Activated CD8-positive, alpha-beta memory T cell treated with anti-CD3 and anti-CD28 coated beads for 1 hour (primary cell): ENCODE results near the gene XPC.

ENCODE experiments used
- DNase-seq, 2 donors: peaks; one replicate each; pipeline ENCODE4 v3.0.0-alpha.2; 2020; ENCODE audit warnings: low read depth in 1 of 2; ENCODE audit errors: extremely low read depth in 1 of 2

XPC gene

DNA sequence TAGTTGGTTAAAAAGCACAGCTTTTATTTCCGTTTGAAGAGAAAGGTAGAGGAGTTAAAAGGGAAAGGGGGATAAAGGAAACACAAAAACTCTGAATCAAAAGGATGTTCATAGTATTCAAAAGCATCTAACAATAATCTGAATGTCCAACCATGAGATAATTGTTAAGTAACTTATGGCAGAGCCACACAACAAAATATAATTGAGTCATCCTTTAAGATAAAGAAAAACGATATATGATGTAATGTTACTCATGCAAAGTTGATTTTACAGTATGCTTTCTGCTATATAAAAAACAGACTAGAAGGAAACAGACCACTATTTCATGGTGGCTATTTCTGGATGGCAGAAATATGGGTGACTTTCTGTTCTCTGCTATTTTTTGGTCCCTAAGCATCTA lies 3.9 kb downstream of the XPC start:
- no peak for DNase-seq

DNA sequence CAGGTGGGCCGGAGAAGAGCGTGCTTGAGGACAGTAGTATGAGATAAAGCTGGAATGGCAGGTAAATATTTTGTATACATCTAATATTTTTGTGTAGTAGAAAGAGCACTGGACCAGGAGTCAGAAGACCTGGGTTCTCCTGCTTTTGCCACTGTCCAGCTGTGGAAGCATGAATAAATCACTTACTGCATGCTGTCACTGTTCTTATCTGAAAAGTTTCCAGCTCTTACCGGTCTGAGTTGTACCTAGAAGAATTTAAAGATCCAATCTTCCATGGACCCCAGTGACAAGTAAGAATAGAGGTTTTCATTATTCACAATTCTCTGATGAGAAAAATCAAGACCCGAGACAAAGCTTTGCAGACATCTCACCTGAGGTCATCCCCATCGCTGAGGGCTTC lies 5.9 kb downstream of the XPC start:
- DNase-seq, result no peak

DNA sequence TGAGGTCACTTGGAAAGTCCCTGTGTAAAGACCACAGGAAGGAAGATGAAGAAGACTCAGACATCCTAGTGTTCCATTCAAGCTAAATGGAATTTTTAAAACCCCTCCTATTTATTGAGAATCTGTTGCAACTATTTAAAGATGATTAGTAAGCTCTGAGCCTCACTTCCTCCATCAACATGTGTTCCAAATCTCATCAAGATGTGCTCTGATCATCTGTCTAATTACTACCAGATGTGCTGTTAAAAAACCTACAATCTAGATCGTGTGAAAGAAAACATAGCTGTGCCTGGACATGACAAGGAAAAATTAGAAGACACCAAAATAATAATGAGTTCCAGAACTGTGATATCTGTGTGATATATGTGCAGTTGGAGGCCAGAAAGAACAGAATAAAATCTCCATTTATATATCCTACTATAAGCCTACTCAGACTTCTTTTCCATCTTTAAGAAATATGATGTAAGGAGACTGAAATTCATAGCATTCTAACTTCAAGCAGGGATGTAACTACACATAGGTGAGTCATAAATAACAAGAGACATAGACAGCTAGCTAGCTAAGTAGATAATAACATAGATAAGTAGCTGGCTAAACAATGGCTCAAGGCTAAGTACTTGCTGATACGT lies 7.8 kb downstream of the XPC start:
- no peak for DNase-seq

DNA sequence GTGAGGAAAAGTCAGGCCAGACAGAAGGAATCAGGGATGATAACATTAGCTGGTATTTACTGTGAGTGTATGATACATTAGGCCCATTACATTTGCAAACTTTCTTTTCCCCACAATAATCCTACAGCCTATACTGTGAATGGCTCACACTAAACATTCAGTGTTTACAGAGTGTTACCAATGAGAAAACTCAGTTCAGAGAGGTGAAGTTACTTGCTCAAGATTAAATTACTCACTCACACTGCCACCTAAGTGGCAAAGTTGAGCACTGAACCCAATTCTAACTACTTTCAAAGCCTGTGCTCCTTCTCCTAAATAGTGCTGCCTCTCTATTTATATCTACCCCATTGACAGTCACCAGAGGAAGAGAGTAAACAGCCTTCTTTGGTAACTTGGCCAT lies 8.5 kb downstream of the XPC start:
- no peak for DNase-seq

DNA sequence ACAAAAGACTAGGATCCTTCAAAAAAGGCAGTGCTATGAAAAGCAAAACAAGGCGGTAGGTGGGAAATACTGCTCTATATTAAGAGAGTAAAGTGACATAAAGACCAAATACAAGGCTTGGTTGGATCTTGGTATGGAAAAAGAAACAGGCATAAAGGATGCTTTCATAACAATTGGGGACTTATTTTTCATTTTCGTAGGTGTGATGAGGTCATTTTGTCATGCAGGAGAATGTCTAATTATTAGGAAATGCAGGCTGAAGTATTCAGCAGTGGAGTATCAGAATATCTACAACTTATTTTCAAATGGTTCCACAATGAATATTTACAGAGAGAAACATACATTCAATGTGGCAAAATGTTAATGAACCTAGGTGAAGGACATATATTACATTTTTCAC lies 9.0 kb downstream of the XPC start:
- DNase-seq, result no peak

DNA sequence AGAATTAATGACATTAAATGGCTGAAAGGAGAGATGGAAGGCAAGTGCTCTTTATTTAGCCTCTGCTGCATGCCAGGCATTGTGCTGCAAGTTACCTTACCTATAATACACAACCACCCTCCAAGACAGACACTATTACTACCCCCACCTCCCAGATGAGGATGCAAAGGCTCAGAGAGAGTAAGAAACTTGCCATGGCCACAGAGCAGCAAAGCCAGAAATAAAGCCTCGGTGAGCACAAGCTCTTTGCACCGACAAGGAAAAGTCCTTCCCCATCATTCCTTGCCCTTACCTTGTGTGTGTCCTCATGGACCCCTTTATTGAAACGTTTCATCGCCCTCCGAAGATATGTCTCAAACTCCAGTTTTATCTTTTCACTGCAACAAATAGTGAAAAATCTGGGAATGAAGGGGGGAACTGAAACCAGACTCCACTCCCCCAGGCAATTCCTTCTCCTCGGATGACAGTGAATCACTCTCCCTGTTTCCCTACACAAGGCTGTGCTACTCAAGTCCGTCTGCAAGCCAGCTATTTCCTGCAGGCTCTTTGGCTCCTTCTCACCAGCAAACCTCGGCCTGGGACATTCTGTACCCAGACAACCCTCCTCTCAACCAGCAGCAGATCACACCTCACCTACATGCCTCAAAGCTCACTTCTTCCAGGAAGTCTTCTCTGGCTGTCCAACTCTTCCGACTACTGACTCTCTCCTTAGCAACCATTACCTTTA lies 11.4 kb downstream of the XPC start:
- DNase-seq, result no peak

DNA sequence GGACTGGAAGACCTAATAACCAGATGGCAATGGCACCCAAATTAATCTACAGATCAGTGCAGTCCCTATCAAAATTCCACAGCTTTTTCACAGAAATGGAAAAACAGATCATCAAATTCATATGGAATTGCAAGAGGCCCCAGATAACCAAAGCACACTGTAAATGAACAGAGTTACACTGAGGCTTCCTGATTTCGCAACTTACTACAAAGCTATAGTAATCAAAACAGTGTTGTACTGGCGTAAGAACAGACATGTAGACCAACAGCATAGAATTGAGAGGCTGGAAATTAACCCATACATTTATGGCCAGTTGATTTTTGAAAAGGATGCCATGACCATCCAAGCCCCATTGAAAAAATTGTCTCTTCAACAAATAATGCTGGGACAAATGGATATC lies 16.2 kb downstream of the XPC start:
- no peak for DNase-seq

DNA sequence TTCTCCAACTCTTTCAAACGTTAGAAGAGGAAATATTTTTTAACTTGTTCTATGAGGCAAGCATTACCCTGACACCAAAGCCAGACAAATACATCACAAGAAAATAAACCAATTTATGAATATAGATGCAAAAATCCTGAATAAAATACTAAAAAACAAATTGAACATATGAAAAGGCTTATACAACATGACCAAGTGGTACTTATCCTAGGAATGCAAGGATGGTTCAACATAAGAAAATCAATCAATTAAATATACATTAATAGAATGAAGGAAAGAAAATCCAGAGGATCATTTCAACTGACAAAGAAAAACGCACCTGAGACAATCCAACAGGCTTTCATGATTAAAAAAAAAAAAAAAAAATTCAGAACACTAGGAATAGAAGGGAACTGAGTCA lies 17.1 kb downstream of the XPC start:
- DNase-seq, result no peak

DNA sequence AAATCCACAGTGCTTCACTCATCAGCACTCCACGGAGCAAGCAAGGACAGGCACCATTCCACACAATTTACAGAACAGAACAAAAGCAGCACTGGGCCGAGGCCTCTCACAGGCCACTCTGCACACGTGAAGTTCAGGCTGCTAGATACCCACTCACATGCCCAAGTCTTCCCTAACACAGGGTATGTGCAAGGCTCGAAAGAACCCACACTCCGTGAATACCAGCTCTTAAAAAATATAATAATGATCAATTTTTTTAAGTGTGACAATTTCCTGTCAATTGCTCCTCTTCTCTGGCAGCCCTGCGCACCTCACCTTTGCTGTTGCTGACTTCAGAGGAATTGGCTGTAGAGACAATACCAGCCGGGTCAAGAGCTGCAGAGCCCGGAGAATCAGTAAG lies 19.0 kb downstream of the XPC start:
- DNase-seq, result no peak

DNA sequence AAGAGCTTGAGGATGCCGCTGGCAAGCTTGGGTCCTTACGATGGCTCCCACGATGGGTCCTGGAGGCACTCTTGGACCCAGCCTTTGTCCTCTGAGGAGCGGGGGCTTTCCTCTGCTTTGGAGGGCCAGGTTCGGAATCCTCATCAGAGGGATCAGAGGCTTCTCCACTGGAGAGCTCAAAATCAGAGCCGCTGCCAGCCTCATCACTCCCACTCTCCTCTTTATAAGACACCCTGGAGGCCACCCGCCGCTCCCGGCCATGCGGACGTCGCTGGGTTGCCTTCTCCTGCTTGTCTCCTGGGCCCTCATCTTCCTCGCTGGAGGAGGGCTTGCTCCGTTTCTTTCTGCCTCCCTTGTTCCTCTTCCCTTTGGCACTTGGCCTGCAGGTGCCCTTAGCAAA lies 20.0 kb downstream of the XPC start:
- no peak for DNase-seq

DNA sequence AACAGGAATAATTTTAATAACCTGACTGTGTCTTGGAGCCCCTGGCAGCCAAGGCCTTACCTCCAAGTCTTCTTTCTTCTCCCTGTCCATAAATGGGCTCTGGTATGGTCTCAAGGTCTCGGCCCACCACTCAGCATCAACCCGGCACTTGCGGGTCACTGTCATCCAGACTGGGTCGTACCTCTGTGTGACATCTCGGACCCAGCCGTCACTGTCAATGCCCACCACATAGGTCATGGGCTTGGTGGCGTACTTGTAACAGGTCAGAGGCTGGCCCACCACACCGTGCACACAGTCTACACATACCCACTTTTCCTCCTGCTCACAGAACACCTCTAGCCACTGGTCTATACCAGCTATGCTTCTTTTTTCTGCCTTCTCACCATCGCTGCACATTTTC lies 20.4 kb downstream of the XPC start:
- no peak for DNase-seq

DNA sequence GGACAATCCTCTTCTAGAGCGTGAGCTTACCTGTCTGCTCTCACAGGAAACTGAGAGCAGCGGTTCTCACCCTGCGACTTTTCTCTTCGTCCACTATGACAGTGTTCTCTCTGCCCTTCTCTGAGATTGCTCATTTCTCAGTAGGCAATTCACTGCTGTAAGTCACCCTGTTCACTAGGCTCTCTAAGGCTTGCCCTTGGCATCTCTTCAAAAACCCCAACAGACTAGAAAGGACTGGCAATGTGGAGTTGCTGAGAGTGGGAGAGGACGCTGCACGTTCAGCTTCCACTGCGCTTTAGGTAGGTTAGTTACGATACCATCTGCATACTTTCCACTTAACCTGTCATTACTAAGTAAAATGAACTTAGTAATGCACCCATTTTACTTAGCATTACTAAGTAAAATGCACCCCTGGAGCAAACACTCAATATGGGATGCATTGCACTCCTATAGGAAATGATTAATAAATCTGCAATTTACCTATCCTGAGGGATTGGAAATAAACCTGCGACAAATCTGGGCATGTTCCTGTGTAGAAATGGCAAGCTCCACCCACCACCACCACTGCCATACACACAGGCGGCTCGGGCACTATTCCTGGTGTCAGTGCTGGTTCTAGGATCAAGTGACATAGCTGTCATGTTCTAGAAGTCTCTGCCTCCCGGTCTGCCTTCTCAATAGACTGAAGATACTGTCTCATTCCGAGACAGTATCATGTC lies 21.4 kb downstream of the XPC start:
- no peak for DNase-seq

DNA sequence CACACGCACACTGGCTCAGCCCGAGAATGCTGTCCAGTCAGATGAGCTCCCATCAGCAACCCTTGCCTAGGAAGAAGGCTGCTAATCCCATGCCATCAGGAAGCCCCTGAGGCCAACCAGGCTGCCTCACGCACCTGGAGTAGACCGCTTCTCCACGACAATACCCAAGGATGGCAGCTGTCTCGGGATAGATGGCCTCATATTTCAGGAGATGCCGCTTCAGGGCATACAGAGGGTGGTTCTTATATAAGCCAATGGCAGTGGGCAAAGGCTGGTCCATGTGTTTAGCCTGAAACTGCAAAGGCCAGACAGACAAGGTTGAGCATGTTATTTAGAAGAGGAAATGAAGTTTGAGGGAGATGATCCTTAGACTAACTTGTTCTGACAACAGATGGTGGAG lies 22.2 kb downstream of the XPC start:
- DNase-seq, result no peak

DNA sequence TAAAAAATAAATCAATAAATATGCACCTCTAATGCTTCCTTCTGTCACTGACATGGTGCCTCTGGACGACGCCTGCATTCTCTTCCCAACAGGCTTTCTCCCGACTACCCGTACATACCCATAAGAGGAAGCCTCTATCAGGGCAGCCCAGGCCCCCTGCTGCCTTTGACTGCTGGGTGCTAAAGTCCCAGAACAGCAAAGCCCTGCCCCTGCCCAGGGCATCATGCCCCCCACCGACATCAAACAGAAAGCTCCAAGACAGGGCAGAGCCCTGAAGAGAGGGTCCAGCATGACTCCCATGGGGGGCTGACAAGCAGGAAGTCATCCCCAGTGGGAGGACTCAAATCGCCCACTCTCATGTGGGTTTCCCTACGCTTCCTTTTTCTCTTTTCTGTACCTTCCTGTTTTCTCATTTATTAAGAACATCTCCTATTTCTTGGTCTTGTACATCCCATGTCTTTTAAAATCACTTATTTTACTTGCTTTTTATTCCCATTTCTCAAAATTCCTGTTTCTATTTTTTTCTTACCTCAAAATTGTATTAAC lies 23.4 kb downstream of the XPC start:
- DNase-seq, result no peak

DNA sequence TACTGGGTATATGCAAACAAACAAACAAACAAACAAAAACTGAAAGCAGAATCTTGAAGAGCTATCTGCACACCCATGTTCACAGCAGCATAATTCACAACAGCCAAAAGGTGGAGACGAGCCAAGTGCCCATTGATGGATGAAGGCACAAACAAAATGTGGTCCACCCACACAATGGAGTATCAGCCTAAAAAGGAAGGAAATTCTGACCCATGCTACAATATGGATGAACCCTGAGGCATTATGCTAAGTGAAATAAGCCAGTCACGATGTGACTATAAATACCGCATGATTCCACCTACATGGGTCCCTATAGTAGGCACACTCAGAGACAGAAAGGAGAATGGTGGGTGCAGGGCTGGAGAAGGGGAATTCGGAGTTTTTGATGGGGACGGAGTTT lies 24.1 kb downstream of the XPC start:
- no peak for DNase-seq

DNA sequence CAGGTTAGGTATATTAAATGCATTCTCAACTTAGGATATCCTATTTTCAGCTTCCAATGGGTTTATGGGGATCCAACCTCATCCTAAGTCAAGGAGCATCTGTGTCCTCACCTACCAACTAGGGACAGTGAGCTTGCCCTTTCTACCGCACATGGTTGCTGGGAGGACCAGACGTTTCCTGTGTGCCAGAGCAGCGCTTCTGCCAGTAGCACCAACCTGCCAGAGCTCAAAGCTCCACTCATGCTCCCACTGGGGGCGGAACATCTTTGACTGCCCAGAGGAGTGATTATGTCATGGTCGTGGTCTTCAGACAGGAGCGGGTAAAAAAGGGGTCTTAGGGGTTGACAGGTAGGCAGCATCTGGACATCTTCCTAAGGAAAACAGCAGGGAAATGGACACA lies 24.7 kb downstream of the XPC start:
- no peak for DNase-seq

DNA sequence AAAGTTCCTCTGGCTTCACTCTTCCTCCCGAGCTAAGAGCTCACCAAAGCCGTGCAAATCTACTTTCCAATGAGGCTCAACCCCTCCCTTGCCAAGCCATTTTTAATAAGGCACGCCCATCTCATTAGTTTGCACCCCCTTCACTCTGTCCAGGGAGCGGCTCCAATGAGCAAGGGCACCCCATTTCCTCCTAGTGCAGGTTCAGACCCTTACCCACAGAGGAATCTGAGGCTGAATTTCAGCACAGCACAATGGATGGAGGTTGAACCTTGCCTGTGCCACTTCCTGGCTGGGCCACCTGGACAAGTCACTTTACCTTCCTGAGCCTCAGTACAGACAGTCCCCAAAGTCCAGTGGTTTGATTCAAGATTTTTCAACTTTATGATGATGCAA lies 25.4 kb downstream of the XPC start:
- no peak for DNase-seq

DNA sequence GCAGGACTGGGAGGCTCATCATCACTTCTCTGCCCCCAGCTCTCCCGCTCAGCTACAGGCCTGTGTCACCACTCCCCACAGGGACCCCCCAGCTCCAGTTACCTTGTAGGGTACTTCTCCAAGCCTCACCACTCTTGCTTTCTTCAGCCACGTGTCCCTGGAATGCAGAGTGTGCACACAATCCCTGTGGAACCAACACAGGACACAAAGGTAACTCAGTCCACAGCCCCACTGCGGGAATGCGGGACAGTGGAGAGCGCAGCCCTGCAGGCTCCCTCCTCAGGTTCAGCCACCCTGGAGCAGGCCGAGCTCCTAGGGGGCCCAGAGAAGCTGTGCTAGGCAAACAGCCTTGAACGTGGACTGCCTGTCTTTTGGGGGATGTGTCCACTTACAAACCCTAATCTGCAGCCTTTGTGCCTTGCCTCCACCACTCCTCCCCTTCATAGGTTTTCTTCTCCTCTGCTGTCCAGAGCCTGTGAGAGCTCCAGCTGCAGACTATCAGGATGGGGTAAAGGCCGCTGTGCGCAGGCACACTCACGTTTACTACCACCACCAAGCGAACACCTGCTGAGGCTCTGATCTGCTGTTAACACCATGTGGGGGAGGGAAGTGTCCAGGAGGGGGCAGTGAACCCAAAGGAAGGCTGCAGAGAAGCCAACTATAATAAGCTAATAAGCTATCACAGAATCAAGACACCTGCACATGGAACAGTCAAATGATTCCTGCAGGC lies 26.0 kb downstream of the XPC start:
- DNase-seq, result no peak

DNA sequence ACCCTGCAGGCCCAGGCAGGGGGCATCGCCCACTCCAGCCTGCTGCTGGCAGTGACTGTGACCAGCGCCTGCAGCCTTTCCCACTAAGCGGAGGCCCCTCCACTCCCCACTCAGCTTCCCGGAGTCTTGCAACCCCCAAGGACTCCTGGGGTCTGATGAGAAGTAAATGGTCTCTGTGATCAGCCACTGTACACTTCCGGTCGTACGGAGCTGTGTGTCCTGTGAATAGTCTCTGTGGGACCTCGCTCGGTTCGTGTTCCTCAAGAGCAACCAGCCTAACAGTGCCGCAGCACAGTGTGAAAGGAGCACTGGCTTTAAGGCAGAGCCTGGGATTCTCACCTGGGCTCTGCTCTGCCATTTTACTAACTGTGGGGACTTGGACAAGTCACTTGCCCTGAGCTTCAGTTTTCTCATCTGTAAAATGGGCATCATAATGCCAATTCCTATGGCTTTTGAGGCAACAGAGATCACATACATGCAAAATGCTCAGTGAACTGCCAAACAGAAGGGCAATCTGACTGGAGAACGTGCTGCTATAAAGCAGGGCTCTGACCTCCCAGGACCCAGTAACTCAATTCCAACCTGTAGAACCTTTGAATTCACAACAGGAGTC lies 26.8 kb downstream of the XPC start:
- no peak for DNase-seq

DNA sequence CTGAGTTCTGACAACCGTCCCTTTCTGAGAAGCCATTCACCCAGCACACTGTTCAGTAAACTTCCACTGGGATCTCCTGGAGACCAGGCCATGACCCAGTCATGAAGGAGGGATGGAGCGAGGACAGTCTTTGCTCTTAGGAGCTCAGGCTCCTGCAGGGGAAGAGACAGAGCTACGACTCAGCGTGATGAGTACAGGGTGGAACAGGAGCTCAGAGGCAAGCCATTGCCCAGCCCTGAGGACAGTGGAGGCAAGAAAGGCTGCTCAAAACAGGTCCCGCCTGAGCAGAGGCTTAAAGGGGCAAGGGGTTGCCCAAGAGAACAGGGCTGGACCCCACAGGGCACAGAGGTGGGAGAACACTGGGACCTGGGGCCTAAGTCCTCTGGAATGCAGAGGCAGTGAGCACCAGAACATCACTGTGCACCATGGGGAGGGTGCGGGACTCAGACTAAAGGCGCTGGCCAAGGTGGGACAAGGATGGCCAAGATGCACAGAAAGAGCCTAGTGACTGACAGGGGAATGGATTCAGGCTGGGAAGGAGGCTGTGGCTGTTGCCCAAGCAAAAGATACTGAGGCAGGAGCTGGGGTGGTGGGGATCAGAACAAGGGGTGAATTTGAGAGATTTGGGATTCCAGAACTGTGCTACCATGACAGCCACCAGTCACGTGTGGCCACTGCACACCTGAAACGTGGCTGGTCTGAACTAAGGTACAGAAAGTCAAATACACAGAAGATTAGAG lies 27.7 kb downstream of the XPC start:
- no peak for DNase-seq
